ENCODE data around the gene RANBP17.
A peak's percentile ranks its signal among the peaks of the same experiment; 100 is the strongest.

Gene RANBP17

GRCh38 chr5:171312129-171312974 is 450.5 kb downstream of the RANBP17 start:
- Mint-ChIP-seq H3K4me3 (peak overlapping the region; percentile 37), H3K9me3 (no peaks in the 10 kb centered on the region), H3K27me3 (peaks cover 87% of the 10 kb centered on the region), H3K27ac (no peak overlapping the region), H3K4me1 (ENCODE audit: low read depth) (peaks cover 38% of the 10 kb centered on the region), H3K36me3 (ENCODE audit: low read depth) (no peaks in the 10 kb centered on the region)
- DNase-seq, result peak; percentile 39

GRCh38 chr5:171313481-171314206 is 451.8 kb downstream of the RANBP17 start:
- DNase-seq, result peak; percentile 33
- Mint-ChIP-seq H3K4me1 (ENCODE audit: low read depth) (peaks cover 34% of the 10 kb centered on the region), H3K4me3 (peak overlapping the region; percentile 36), H3K27ac (no peak overlapping the region), H3K36me3 (ENCODE audit: low read depth) (no peaks in the 10 kb centered on the region), H3K27me3 (peaks cover 88% of the 10 kb centered on the region), H3K9me3 (no peaks in the 10 kb centered on the region)

DNA sequence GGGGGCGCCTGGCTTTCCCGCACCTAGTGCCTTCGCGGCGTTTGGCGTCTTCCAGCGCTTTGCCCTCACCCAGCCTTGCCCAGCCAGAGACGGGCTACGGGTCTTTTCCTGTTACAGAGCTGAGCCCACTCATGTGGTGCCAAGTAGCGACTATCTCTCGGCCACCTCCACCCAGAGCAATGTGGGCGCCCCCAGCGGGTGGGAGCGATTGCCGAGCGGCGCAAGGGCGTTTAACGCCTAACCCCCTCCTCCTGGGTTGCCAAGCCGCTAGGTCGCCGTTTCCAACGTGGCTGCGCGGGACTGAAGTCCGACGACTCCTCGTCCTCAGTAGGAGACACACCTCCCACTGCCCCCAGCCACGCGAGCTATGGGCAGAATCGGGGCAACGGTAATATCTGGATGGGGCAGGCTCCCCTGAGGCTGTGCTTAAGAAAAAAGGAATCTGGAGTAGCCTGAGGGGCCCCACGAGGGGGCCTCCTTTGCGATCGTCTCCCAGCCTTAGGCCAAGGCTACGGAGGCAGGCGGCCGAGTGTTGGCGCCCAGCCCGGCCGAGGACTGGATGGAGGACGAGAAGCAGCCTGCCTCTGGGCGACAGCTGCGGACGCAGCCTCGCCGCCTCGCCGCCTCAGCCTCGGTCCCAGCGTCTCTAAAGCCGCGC is 453.0 kb downstream of the RANBP17 start:
- no peaks in the 10 kb centered on the region for H3K36me3 Mint-ChIP-seq (ENCODE audit: low read depth)
- peaks cover 91% of the 10 kb centered on the region for H3K27me3 Mint-ChIP-seq
- H3K4me3 Mint-ChIP-seq, result no peak overlapping the region
- no peak overlapping the region for H3K27ac Mint-ChIP-seq
- no peaks in the 10 kb centered on the region for H3K9me3 Mint-ChIP-seq
- peaks cover 31% of the 10 kb centered on the region for H3K4me1 Mint-ChIP-seq (ENCODE audit: low read depth)
- peak; percentile 32 for DNase-seq

DNA sequence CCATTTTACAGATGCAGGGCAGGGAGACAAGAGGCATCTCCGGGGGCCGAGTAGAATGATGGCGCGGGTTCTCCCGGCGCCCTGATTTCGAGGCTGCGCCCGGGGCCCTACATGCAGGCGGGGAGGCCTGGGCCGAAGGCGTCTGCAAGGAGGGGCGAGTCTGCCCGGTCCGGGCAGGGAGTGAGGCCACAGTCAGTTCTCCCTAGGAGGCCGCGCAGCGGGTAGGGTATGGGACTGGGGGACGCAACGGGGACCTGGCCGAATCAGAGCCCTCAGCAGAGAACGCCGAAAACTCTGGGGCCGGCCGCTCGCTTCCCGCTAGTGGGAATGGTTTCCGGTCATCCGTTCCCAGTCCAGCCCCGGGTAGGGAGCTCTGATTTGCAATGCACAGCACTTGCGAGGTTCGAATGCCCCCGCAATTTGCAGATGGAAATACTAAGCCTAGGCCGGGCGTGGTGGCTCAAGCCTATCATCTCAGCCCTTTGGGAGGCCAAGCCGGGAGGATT is 453.6 kb downstream of the RANBP17 start:
- Mint-ChIP-seq H3K27ac (no peak overlapping the region), H3K9me3 (no peaks in the 10 kb centered on the region), H3K36me3 (ENCODE audit: low read depth) (no peaks in the 10 kb centered on the region), H3K27me3 (peaks cover 91% of the 10 kb centered on the region), H3K4me3 (no peak overlapping the region), H3K4me1 (ENCODE audit: low read depth) (peaks cover 30% of the 10 kb centered on the region)
- DNase-seq, result no peak

GRCh38 chr5:171315925-171316257 is 454.1 kb downstream of the RANBP17 start:
- DNase-seq, result no peak
- Mint-ChIP-seq H3K27me3 (peaks cover 89% of the 10 kb centered on the region), H3K4me3 (peak overlapping the region; percentile 27), H3K36me3 (ENCODE audit: low read depth) (no peaks in the 10 kb centered on the region), H3K4me1 (ENCODE audit: low read depth) (peaks cover 26% of the 10 kb centered on the region), H3K27ac (no peak overlapping the region), H3K9me3 (no peaks in the 10 kb centered on the region)

DNA sequence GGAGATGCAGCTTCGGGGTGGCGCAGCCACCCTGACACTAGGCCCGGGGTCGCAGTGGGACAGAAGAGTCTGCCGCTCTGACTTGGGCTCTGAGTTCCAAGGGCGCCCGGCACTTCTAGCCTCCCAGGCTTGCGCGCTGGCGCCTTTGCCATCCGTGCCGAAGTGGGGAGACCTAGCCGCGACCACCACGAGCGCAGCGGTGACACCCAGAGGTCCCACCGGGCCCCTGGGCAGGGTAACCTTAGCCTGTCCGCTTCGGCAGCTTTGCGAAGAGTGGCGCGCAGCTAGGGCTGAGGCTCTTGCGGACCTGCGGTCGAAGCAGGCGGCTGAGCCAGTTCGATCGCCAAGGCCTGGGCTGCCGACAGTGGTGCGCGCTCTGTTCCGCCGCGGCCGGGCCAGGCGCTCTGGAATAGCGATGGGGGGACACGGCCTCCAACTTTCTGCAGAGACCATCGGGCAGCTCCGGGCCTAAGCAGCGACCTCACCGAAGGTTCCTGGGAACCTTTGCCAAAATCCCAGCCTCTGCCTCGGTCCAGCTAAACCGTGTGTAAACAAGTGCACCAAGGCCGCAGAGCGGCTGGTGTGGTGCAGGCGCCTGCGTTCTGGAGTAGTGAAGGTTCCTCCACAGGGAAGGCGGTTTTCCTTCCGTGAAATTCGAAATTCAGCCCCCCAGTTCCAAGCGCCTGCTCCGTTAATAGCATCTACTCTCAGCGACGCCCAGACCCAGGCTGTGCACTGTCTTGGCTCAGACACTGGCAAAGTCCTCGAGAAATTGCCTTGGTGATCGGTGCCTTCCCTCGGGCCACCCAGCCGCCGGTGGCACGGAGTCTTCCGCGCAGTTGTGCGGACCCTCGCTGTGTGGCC is 454.7 kb downstream of the RANBP17 start:
- Mint-ChIP-seq H3K9me3 (no peaks in the 10 kb centered on the region), H3K4me3 (peak overlapping the region; percentile 27), H3K4me1 (ENCODE audit: low read depth) (peaks cover 23% of the 10 kb centered on the region), H3K27me3 (peaks cover 90% of the 10 kb centered on the region), H3K27ac (no peak overlapping the region), H3K36me3 (ENCODE audit: low read depth) (no peaks in the 10 kb centered on the region)
- DNase-seq, result peak; percentile 32

GRCh38 chr5:171317230-171317629 is 455.4 kb downstream of the RANBP17 start:
- no peaks in the 10 kb centered on the region for H3K36me3 Mint-ChIP-seq (ENCODE audit: low read depth)
- DNase-seq, result no peak
- no peak overlapping the region for H3K4me3 Mint-ChIP-seq
- no peaks in the 10 kb centered on the region for H3K9me3 Mint-ChIP-seq
- peaks cover 93% of the 10 kb centered on the region for H3K27me3 Mint-ChIP-seq
- no peak overlapping the region for H3K27ac Mint-ChIP-seq
- H3K4me1 Mint-ChIP-seq (ENCODE audit: low read depth), result peaks cover 23% of the 10 kb centered on the region

DNA sequence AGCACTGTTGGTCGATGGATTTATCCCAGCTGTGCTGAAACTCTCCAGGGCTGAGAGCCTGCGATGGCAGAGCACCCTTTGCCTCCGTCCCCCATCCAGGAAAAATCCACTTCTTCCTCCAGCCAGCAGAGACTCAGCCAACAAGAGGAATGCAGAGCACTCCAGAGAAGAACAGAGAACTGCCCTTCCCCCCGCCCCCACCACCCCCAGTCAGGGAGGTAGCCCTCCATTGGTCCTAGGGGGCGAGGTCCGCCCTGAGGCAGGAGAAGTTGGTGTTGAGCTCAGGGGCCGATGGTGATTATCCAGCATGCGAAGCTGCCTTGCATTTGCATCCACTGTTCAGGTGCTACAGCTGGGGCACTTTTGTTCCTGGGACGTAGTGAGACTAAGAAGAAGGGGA is 456.2 kb downstream of the RANBP17 start:
- Mint-ChIP-seq H3K4me3 (no peak overlapping the region), H3K9me3 (no peaks in the 10 kb centered on the region), H3K4me1 (ENCODE audit: low read depth) (peaks cover 17% of the 10 kb centered on the region), H3K27ac (no peak overlapping the region), H3K36me3 (ENCODE audit: low read depth) (no peaks in the 10 kb centered on the region), H3K27me3 (peaks cover 93% of the 10 kb centered on the region)
- DNase-seq, result no peak

GRCh38 chr5:171321447-171321846 is 459.6 kb downstream of the RANBP17 start:
- Mint-ChIP-seq H3K4me1 (ENCODE audit: low read depth) (peaks cover 4% of the 10 kb centered on the region), H3K36me3 (ENCODE audit: low read depth) (no peaks in the 10 kb centered on the region), H3K27me3 (peaks cover 87% of the 10 kb centered on the region), H3K4me3 (no peak overlapping the region), H3K9me3 (no peaks in the 10 kb centered on the region), H3K27ac (no peak overlapping the region)
- no peak for DNase-seq

GRCh38 chr5:171322527-171322926 is 460.7 kb downstream of the RANBP17 start:
- H3K27me3 Mint-ChIP-seq, result peaks cover 76% of the 10 kb centered on the region
- no peak overlapping the region for H3K4me3 Mint-ChIP-seq
- no peaks in the 10 kb centered on the region for H3K36me3 Mint-ChIP-seq (ENCODE audit: low read depth)
- no peak overlapping the region for H3K27ac Mint-ChIP-seq
- H3K4me1 Mint-ChIP-seq (ENCODE audit: low read depth), result no peaks in the 10 kb centered on the region
- no peak for DNase-seq
- H3K9me3 Mint-ChIP-seq, result no peaks in the 10 kb centered on the region

DNA sequence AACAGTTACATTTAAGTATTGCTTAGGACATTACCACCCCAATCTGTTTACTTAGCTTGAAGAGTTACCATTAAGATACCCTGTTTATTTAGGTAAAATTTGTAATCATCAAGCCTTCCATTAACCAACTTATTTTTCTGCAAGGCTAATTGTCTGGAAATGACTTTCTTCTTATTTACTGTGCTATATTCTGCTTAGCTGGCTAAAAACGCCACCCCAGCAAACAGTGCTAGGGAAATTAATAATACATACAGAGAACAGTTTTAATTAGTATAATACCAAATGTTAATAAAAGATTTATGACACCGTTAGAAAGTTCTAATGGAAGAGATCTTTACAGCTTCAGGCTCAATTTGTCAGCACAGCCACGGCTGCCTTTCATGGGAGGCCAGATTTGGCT is 461.2 kb downstream of the RANBP17 start:
- Mint-ChIP-seq H3K9me3 (no peaks in the 10 kb centered on the region), H3K4me3 (no peak overlapping the region), H3K36me3 (ENCODE audit: low read depth) (no peaks in the 10 kb centered on the region), H3K4me1 (ENCODE audit: low read depth) (no peaks in the 10 kb centered on the region), H3K27ac (no peak overlapping the region), H3K27me3 (peaks cover 73% of the 10 kb centered on the region)
- no peak for DNase-seq

- Mint-ChIP-seq H3K4me3 (no peak overlapping the region), H3K27me3 (peaks cover 68% of the 10 kb centered on the region), H3K36me3 (ENCODE audit: low read depth) (no peaks in the 10 kb centered on the region), H3K4me1 (ENCODE audit: low read depth) (no peaks in the 10 kb centered on the region), H3K9me3 (no peaks in the 10 kb centered on the region), H3K27ac (no peak overlapping the region)
- no peak for DNase-seq
Measured at GRCh38 chr5:171323806-171324632, 462.2 kb downstream of the RANBP17 start.

GRCh38 chr5:171330021-171330420 is 468.2 kb downstream of the RANBP17 start:
- no peak for DNase-seq
- Mint-ChIP-seq H3K9me3 (no peaks in the 10 kb centered on the region), H3K36me3 (ENCODE audit: low read depth) (no peaks in the 10 kb centered on the region), H3K4me3 (no peak overlapping the region), H3K4me1 (ENCODE audit: low read depth) (no peaks in the 10 kb centered on the region), H3K27me3 (peaks cover 42% of the 10 kb centered on the region), H3K27ac (no peak overlapping the region)

Measured in activated T-cell treated with anti-CD3 and anti-CD28 coated beads, Interleukin-2, amount 50 U/mL, for 24 hours (primary cell).